Measurements from ENCODE around the gene A2M.

The A2M gene

GRCh38 chr12:9099552-9100190, 16.0 kb downstream of the A2M start:
- no peak for DNase-seq

DNA sequence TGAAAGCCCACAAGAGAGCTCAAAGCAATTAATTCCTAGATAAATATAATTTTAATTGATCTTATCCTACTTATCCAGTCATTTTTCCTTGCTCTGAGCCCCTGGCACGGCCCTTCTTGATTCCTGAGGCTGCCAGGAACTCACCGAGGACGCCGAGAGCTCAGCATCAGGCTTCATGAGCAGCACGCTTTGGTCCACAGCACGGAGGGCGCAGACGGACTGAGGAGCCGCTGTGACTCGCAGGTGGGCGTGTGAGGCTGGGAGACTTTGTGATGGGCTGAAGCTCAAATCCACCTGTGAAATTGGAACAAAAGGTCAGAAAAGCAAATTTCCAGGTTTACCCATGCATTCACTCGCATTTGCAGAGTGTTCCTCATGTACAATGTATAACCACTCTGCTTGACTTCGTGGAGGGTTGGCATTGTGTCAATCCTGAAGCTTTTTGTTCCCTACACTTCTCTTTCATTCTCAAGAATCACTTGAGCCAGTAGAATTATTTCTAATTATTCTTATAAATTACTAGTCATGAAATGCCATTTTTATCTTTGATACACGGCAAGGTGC, 17.2 kb downstream of the A2M start:
- DNase-seq: no peak

DNA sequence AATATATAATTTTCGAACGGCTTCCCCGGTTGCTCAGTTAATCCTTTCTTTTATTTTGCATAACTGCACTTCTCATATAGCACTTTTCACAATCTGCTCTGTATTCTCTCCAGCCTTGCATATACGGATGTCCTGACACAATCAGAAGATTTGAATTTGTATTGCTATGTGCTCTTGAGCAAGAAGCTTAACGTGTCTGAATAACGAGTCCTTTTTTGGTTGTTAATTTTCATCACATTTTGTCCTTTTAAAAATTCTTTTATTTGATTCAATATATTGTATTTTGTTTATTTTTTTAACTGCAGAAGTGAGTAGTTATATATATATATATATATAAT, 17.6 kb downstream of the A2M start:
- DNase-seq: no peak

GRCh38 chr12:9096563-9097176, 19.0 kb downstream of the A2M start:
- DNase-seq: no peak

GRCh38 chr12:9095322-9095721, 20.4 kb downstream of the A2M start:
- no peak for DNase-seq

DNA sequence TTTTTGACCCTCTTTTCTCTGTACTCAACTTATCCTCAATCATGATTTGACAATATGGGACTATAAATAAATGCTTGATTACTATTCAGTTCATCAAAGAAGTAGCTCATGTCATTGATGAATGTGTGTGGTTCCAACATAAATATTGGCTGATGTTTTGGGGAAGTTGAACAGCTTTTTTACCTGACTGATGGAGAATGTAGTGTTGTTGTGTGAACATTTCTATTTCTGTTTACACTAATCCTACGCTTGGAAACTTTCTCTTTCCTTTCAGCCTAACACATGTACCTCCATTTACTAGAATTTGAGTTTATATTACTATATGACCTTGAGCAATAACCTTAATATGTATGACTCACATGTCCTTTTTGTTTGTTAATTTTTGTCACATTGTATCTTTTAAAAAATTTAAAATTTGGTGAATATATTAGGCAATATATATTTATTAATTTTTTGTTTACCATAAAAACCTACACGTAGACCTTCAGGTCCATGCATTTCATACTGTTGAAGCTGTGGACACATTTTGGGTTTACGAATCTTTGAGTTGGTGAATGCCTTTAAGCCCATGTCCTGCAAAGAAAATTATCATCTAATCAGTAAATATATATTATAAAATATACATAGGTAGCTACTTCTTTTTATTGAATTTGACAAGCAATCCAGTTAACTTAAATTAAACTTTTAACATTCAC, 21.1 kb downstream of the A2M start:
- no peak for DNase-seq

DNA sequence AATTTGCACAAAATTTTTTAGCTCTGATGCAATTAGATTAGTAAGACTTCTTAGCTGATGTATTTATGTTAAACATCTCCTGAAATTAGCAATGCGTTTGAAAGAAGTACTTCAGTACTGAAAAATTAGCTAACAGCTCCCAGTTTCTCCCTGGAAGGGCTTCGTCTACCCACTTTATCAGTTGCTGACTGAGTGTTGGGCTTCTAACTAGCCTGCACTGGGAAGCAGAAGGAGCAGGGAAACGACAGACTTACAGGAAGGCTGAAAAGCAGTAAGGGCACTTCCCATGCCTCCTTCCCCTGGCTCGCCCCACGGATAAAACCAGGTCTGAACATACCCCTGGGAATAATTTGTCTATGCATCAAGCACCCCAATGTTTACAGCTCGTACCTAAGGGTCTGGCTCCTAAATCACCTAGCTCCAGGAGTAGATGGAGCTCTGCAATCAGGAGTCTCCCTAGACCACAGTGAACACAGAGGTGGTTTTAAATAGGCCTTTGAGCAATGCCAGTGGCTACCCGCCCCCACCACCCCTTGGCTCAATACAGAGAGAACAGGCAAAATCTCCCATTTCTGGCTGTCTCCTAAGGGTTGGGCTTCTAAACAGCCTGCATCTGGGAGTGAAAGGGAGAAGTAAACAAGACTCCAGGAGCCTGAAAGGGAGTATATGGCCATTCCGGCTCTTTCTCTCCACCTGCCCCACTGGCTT, 23.7 kb downstream of the A2M start:
- no peak for DNase-seq

- DNase-seq: no peak
Observed at GRCh38 chr12:9090220-9090619, 25.5 kb downstream of the A2M start.

DNA sequence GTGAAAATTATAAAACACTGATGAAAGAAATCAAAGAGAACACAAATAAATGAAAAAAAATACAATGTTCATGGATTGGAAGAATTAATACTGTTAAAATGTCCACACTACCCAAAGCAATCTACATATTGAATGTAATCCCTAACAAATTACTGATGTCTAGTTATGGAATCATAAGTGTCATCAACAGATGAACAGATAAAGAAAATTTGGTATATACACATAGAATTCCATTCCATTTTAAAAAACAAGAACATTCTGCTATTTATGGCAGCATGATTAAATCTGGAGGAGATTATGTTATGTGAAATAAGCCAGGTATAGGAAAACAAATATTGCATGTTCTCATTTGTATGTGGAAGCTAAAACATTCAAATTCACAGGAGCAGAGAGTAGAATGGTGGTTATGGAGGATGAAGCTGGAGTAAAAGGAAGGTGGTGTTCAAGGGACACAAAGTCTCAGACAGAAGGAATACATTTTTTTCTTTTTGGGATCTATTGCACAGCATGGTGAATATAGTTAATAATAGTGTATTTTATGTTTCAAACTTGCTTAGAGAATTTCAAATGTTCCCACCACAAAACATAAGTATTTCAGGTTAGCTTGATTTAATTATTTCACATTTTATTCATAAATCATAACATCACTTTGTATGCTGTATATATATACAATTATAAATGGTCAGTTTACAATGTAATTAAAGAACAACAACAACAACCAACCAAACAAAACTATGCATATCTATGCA, 28.5 kb downstream of the A2M start:
- no peak for DNase-seq

- DNase-seq: no peak
Observed at GRCh38 chr12:9086087-9086486, 29.6 kb downstream of the A2M start.

DNA sequence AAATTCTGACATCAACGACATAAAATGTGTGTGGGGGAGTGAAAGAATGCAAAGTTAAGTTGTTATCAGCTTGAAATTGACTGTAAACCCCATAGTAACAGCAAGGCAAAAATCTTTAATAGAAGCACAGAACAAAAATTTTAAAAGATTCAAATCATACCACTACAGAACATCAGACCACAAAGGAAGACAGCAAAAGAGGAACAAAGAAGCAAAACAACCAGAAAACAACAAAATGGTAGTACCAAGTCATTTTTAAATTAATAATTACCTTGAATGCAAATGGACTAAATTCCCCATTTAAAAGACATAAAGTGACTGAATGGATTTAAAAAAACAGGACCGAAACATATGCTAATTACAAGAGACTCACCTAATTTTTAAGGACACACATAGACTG, 31.3 kb downstream of the A2M start:
- no peak for DNase-seq

DNA sequence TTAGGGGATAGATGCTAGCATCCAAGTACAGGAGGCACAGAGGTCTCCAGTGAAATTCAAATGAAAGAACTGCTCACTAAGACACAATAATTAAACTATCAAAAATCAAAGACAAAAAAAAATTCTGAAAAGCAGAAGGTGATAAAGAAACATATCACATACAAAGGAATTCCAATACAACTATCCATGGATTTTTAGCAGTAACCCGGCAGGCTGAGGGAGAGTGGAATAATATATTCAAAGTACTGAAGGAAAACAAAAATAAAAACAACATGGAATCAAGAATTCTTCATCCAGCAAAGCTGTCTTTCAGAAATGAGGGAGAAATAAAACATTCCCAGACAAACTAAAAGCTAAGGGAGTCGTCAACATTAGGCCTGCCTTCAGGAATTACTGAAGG, 31.9 kb downstream of the A2M start:
- no peak for DNase-seq

DNA sequence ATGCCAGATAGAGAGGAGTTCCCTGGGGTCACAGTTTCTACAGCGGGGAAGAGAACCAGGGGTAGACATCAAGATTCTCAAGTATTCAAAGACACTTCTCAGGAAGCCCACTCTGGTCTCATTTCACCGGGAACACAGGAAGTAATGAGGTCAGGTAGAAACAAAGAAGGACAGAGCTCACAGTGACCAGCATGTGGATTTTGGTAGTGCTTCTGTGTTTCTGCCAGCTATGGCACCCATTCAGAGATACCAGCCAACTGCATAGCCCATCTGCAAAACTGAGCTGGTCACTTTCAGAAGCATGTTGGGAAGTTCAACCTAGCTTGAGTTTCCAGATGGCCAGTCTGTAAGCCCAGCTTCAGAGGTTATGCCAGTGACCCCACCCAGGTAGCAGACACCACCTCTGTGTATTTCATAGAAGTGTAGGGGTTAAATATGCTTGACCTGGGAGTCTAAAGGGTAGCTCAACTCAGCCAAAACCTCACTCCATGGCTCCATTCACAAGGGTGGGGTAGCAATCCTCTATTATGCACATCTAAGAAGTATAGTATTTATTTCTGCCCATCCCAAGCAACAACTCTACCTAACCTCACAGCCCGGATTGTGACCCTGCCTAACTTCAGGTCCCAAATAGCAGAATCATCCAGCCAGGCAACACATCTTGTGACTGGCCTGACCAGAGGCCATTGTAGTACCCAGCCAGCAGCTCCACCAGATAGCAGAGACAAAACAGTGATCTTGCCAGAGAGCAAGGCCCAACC, 33.9 kb downstream of the A2M start:
- no peak for DNase-seq

- DNase-seq: no peak
Observed at GRCh38 chr12:9079883-9080675, 35.6 kb downstream of the A2M start.

DNA sequence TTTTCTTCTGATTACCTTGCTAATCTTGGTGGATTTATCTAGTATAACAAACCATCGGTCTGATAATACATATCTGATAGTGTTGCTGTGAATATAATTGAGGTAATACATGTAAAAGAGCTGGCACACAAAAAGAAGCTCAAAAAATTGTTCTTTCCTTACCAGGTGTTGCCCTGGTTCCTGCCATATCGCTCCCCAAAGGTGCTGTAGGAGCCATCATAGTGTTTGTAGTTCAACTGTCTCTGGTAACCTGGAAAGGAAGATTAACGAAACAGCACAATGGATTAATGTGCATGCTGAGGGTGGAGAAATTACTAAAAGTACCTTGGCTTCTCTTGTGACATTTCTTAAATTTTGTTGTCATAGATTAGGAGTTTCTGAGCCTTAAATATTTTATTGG, 36.6 kb downstream of the A2M start:
- no peak for DNase-seq

DNA sequence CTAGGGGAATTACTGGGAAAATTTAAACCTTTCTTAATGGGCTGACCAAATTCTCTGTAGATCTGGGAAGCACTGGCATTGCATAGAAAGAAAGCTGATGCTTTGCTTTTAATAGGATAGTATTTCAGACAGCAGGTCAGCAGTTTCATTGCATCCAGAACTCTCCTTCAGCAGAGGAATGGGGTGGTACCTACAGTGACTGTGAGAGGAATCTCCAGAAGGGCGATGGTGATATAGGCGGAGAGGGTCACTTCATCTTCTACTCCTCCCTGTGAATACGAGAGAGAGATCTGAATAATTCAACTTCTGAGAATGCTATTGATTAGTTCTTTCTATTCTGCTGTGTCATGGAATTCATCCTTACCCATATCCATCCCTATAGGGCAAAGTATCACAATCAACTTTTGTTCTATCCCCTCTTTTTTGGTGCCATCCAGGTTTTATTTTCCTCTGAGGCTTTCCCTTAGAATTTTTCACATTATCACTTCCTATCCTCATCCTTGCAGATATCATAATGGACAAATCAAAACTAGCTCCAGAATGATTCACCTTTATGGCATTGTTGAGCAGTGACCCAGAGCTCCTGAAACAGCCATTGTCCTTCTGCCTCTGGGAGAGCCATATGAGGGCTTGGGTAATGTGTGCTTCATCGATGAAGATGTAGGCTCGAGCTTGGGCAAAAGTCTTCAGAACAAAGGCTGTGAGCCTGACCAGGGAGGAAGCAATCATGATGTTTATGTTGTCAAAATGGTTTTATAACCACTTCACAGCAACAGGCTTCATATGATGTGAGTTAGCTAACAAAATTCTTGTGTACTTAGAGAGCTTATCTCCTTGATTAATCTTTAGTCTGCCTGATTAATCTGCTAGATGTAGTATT, 38.3 kb downstream of the A2M start:
- no peak for DNase-seq

GRCh38 chr12:9076733-9077132, 39.0 kb downstream of the A2M start:
- no peak for DNase-seq

DNA sequence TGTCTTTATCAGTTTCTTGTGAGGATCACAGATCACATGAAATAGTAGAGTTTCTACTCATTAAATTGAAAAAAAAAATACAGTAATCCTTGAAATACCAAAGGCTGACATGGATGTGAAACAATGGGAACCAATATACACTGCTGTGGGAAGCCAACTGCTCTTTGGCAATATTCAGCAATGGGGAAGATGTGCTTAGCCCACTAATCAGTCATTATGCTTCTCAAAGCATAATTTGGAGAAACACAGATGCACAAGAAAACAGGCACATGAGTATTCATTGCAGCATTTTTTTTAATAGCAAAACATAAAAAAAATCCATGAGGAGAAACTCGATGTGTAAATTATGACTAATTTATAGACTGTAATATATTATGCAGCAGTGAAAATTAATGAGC, 40.6 kb downstream of the A2M start:
- no peak for DNase-seq

DNA sequence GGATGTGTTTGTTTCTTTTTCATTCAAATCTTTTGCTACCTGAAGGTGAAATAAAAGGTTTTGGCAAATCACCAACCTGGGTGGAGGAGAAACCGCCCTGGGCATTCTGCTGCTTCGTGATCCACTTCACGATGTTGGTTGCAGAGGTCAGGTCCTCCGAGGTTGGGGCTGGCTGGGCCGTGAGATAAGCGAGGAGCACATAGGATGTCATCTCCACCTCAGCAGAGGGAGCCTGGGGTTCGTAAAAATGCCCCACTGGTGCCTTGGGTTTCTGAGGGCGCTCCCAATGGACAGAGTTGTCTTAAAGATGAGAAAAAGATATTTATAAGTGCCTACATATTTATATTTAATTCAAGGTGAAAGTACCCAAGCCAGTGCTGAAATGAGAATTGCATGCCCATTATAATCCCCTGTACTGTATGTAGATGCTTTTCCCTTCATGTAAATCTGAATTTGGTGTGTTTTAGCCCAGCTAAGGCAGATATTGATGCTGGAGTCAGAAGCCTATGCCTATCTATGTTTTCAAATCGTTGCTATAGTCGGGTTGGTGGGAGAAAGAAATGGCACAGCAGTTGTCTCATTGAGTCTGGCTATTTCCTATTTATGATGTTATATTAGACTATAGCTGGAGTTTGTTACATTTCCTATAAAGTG, 41.1 kb downstream of the A2M start:
- no peak for DNase-seq

All from right kidney (tissue), 1 donor.